Astrocyte of the cerebellum (primary cell): ENCODE measurements around the gene NEUROD6.

ENCODE experiments used
- DNase-seq: peaks from one replicate; pipeline ENCODE4 v3.0.0-alpha.2; 2011; ENCODE audit warnings: low read depth
- H3K4me3 ChIP-seq: 2 replicates; pipeline ENCODE4 v1.5.1; 2011; ENCODE audit warnings: mild to moderate bottlenecking, low read depth, low read length, moderate library complexity
- in situ Hi-C: cut with HindIII; loops from 2 replicates; pipeline ENCODE4 v1.10.0; 2017; ENCODE audit warnings: low sequenced_read_pairs
- TF ChIP-seq, protein P1 (sequence below): IDR thresholded peaks from 2 replicates; pipeline ENCODE4 v1.5.1; 2012; ENCODE audit warnings: low read length, low read depth, moderate library complexity, mild to moderate bottlenecking; ENCODE audit errors: missing control alignments

The NEUROD6 gene

GRCh38 chr7:31320675-31321074 is 19.9 kb downstream of the NEUROD6 start:
- in situ Hi-C loops, result no loop called here
- DNase-seq, result no peak

DNA sequence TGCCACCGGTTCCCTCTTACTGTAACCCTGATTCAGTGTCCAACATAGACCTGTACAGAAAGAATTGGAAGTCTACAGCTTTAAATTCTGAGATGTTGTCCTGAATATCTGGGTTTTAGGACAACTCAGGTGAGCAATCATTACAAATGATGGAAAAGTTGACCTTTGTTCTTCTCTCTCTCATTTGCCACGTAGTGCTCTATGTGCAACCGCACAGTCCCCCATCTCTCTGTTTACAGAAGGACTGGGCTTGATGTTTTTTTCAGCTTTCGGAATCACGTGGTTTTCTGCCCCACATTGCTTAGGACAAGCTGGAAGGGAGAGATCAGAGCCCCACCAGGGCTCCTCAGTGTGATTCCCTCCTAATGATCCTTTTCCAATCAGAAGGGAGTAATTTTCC is 22.2 kb downstream of the NEUROD6 start:
- in situ Hi-C loops, result no loop called here
- TF ChIP-seq, protein P1, sequence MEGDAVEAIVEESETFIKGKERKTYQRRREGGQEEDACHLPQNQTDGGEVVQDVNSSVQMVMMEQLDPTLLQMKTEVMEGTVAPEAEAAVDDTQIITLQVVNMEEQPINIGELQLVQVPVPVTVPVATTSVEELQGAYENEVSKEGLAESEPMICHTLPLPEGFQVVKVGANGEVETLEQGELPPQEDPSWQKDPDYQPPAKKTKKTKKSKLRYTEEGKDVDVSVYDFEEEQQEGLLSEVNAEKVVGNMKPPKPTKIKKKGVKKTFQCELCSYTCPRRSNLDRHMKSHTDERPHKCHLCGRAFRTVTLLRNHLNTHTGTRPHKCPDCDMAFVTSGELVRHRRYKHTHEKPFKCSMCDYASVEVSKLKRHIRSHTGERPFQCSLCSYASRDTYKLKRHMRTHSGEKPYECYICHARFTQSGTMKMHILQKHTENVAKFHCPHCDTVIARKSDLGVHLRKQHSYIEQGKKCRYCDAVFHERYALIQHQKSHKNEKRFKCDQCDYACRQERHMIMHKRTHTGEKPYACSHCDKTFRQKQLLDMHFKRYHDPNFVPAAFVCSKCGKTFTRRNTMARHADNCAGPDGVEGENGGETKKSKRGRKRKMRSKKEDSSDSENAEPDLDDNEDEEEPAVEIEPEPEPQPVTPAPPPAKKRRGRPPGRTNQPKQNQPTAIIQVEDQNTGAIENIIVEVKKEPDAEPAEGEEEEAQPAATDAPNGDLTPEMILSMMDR, result no peak
- no peak for DNase-seq
- H3K4me3 ChIP-seq, result no peak overlapping the region

More at GRCh38 chr7:31320675-31321074, 19.9 kb downstream of the NEUROD6 start:
- H3K4me3 ChIP-seq, result no peak overlapping the region
- TF ChIP-seq, protein P1, result no peak

GRCh38 chr7:31316876-31317275 is 23.6 kb downstream of the NEUROD6 start:
- H3K4me3 ChIP-seq, result no peak overlapping the region
- in situ Hi-C loops, result no loop called here
- TF ChIP-seq, protein P1, result no peak
- no peak for DNase-seq

DNA sequence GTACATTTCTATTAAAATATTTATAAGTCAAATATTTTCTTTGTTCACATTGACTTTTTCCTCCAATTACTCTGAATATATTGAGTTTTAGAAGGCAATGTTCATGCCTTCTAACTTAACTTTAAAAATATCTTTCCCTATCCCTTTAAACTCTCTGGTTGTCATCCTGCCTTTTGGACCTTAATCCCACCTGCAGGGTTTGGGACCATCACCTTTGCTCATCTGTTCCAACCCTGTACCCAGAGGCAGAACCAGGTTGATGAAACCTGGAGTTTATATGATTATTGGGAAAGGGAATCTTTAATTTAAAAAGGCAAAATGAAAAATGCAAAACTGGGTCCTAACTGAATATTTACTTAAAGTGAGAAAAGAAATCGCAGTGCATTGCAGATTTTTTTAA is 24.8 kb downstream of the NEUROD6 start:
- TF ChIP-seq, protein P1, result no peak
- no peak overlapping the region for H3K4me3 ChIP-seq
- DNase-seq, result no peak
- in situ Hi-C loops, result no loop called here

- TF ChIP-seq, protein P1, result no peak
- in situ Hi-C loops, result no loop called here
- no peak overlapping the region for H3K4me3 ChIP-seq
- no peak for DNase-seq
These were observed 25.7 kb downstream of the NEUROD6 start for GRCh38 chr7:31314781-31315180.

DNA sequence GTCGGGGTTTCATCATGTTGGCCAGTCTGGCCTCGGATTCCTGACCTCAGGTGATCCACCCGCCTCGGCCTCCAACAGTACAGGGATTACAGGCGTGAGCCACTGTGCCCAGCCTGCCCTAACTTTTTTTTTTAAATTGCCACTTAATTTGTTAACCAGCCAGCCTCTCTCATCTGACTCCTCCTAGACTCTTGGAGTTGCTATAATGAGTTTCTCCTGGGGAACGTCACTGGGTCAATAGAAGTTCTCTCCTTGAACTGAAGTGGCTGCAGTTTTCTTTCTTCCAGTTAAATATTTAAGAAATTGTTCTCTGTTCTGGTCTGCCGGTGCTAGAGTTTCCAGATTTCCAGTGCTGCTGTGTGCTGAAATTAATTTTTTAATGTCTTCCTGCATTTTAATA is 27.6 kb downstream of the NEUROD6 start:
- in situ Hi-C loops, result no loop called here
- no peak overlapping the region for H3K4me3 ChIP-seq
- TF ChIP-seq, protein P1, result no peak
- no peak for DNase-seq

DNA sequence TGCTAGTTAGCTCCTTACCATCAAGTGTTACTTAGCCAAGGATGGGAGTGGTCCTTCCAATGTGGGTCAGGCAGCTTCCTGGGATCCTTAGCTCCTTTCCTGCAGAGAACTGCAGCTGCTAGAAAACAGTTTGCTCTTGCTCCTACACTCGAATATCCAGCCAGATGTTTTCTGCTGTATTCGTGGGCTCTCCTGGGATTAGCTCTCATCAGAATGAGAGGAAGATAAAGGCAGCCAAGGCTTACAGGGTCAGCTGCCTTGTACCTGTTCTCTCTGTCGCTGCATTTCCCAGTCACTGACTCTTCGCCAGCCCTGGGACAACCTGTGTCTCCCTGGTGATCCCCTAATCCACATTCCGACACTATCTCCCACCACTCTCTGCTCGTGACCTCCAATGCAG is 29.0 kb downstream of the NEUROD6 start:
- TF ChIP-seq, protein P1, result no peak
- DNase-seq, result no peak
- in situ Hi-C loops, result no loop called here
- no peak overlapping the region for H3K4me3 ChIP-seq
